Measurements from ENCODE around the gene DIS3. TPM values are rescaled to one million over a fixed set of nuclear protein-coding genes. Genes with fewer than 3 reads are reported as not detected.
"Not testable (repeated sequence)": the region's sequence is repeated elsewhere in the genome, so short reads cannot be mapped to it uniquely, and the experiment has no call there.

The DIS3 gene
- total RNA-seq, 1 experiment from 2014 or later: 29.0 TPM

DNA sequence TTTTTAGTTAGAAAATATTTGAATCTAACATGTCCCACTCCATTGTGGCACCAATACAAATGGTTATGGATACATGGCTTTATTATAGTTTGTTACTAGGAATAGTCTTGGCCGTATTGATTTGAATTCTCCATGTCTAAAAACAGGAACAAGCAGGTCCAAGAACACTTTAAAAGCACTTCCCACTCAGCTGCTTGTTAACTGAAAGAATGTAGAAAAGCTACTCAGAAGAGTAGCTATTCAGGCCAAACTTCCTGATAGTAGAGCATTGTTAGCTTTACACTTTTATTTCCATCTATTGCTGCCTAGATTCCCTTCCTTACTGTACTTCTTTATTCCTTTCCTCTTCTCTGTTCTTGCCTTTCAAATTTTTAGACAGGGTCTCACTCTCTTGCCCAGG is 7.1 kb upstream of the DIS3 start:
- ChIA-PET POLR2A (ENCODE audit: unreplicated experiment) (no interaction called here), CTCF (no interaction called here)
- BruUV-seq (replicated peaks): no TSS peak
- Histone ChIP-seq H3K4me3 (ENCODE audit: low read length) (no peak overlapping the region), H3K4me1 (ENCODE audit: insufficient read depth, low read length) (peaks cover 1% of the 10 kb centered on the region; the same call in 1 of the 2 replicates), H3K9ac (ENCODE audit: low read length) (no peak overlapping the region), H3K4me2 (ENCODE audit: low read length) (no peak overlapping the region), H3K27ac (ENCODE audit: low read length) (no peak overlapping the region), H4K20me1 (ENCODE audit: low read length) (no peaks in the 10 kb centered on the region), H3K9me2 (replicated peaks; ENCODE audit: low read length) (no peaks in the 10 kb centered on the region), H3K9me3 (ENCODE audit: low read length) (no peaks in the 10 kb centered on the region), H3K79me2 (ENCODE audit: low read length) (peaks cover 17% of the 10 kb centered on the region), H3F3A (ENCODE audit: low read length, unreplicated experiment) (no peaks in the 10 kb centered on the region), H2AFZ (ENCODE audit: low read length) (no peak overlapping the region), H3K27me3 (ENCODE audit: low read length) (no peaks in the 10 kb centered on the region), H3K36me3 (ENCODE audit: low read depth, low read length) (peaks cover 10% of the 10 kb centered on the region)
- TF ChIP-seq, protein P1, sequence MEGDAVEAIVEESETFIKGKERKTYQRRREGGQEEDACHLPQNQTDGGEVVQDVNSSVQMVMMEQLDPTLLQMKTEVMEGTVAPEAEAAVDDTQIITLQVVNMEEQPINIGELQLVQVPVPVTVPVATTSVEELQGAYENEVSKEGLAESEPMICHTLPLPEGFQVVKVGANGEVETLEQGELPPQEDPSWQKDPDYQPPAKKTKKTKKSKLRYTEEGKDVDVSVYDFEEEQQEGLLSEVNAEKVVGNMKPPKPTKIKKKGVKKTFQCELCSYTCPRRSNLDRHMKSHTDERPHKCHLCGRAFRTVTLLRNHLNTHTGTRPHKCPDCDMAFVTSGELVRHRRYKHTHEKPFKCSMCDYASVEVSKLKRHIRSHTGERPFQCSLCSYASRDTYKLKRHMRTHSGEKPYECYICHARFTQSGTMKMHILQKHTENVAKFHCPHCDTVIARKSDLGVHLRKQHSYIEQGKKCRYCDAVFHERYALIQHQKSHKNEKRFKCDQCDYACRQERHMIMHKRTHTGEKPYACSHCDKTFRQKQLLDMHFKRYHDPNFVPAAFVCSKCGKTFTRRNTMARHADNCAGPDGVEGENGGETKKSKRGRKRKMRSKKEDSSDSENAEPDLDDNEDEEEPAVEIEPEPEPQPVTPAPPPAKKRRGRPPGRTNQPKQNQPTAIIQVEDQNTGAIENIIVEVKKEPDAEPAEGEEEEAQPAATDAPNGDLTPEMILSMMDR (conservative IDR thresholded peaks at IDR 0.05; ENCODE audit: low read depth, low read length): no peak
- no peak for TF ChIP-seq EZH2 (IDR thresholded peaks at IDR 0.05; ENCODE audit: low read length, unreplicated experiment)
- TF ChIP-seq EZH2phosphoT487 (IDR thresholded peaks at IDR 0.05; ENCODE audit: borderline replicate concordance, low read length): no peak
- no peak for DNase-seq
- intact Hi-C loops (cut with micrococcal nuclease): no loop called here
- ATAC-seq: no peak

DNA sequence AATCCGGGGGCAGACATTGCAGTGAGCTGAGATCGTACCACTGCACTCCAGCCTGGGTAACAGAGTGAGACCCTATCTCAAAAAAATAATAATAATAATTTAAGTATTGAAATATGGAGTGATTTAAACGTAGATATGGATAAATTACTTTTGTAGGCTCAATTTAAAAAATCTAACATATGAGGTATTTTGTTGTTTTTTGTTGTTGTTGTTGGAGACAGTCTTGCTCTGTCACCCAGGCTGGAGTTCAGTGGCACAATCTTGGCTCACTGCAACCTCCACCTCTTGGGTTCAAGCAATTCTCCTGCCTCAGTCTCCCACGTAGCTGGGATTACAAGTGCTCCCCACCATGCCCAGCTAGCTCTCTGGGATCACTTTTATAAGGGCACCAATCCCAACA is 3.0 kb upstream of the DIS3 start:
- H2AFZ ChIP-seq (ENCODE audit: low read length); H4K20me1 ChIP-seq (ENCODE audit: low read length); H3K4me2 ChIP-seq (ENCODE audit: low read length); CTCF ChIA-PET; H3K27me3 ChIP-seq (ENCODE audit: low read length); BruUV-seq (replicated peaks); H3F3A ChIP-seq (ENCODE audit: low read length, unreplicated experiment); intact Hi-C loops (cut with micrococcal nuclease); ATAC-seq; H3K27ac ChIP-seq (ENCODE audit: low read length); H3K9me3 ChIP-seq (ENCODE audit: low read length); DNase-seq; H3K9ac ChIP-seq (ENCODE audit: low read length); H3K36me3 ChIP-seq (ENCODE audit: low read depth, low read length); H3K9me2 ChIP-seq (replicated peaks; ENCODE audit: low read length); H3K4me3 ChIP-seq (ENCODE audit: low read length); H3K4me1 ChIP-seq (ENCODE audit: insufficient read depth, low read length): not testable (repeated sequence)
- peaks cover 57% of the 10 kb centered on the region for H3K79me2 ChIP-seq (ENCODE audit: low read length)
- POLR2A ChIA-PET (ENCODE audit: unreplicated experiment): interaction anchor here (0.6 kb wide), 1 partner anchor 17 kb away, joined by 4 read pairs; no protein-coding TSS in a partner anchor

DNA sequence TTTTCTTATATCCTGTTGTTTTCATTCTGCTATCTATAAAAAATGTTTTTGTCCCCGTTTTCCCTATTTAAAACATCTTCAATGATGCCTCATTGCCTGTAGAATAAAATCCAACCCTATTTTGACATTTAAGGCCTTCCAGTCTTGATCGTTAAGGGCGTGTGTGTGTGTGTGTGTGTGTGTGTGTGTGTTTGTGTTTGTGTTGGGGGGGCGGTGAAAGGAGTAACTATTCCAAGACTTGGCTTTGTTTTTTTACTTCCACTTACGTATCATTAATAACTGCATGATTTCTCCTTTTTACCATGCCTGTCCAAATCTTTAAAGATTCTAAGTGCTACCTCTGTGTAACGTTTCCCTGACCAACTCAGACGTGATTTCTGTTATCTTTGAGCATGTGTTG is 1.0 kb upstream of the DIS3 start:
- H4K20me1 ChIP-seq (ENCODE audit: low read length): peaks cover 10% of the 10 kb centered on the region
- DNase-seq (no peak), ATAC-seq (no peak)
- TF ChIP-seq, protein P1 (conservative IDR thresholded peaks at IDR 0.05; ENCODE audit: low read depth, low read length): no peak
- peak overlapping the region; percentile 82 for H3K9ac ChIP-seq (ENCODE audit: low read length)
- no peaks in the 10 kb centered on the region for H3K9me3 ChIP-seq (ENCODE audit: low read length)
- CTCF ChIA-PET: no interaction called here
- peaks cover 7% of the 10 kb centered on the region; the same call in 1 of the 2 replicates for H3K36me3 ChIP-seq (ENCODE audit: low read depth, low read length)
- peaks cover 73% of the 10 kb centered on the region for H3K79me2 ChIP-seq (ENCODE audit: low read length)
- H3K27ac ChIP-seq (ENCODE audit: low read length): no peak overlapping the region
- peaks cover 8% of the 10 kb centered on the region for H3K4me1 ChIP-seq (ENCODE audit: insufficient read depth, low read length)
- intact Hi-C loops (cut with micrococcal nuclease): no loop called here
- POLR2A ChIA-PET (ENCODE audit: unreplicated experiment): no interaction called here
- H3K27me3 ChIP-seq (ENCODE audit: low read length): no peaks in the 10 kb centered on the region
- no peaks in the 10 kb centered on the region for H3F3A ChIP-seq (ENCODE audit: low read length, unreplicated experiment)
- H2AFZ ChIP-seq (ENCODE audit: low read length): peak overlapping the region; percentile 87
- H3K9me2 ChIP-seq (replicated peaks; ENCODE audit: low read length): no peaks in the 10 kb centered on the region
- H3K4me2 ChIP-seq (ENCODE audit: low read length): peak overlapping the region; percentile 97
- no TSS peak for BruUV-seq (replicated peaks)
- H3K4me3 ChIP-seq (ENCODE audit: low read length): peak overlapping the region; percentile 91
